HG02885 (cell line): ENCODE results near the gene ERH.
"Not testable (repeated sequence)": the region's sequence is repeated elsewhere in the genome, so short reads cannot be mapped to it uniquely, and the experiment has no call there.

ENCODE experiments used
- ATAC-seq: cut with Tn5 transposase; IDR thresholded peaks from one replicate; pipeline ENCODE4 v1.9.1; 2021; ENCODE audit warnings: mild to moderate bottlenecking; ENCODE audit not compliant: unreplicated experiment, poor library complexity

The ERH gene

DNA sequence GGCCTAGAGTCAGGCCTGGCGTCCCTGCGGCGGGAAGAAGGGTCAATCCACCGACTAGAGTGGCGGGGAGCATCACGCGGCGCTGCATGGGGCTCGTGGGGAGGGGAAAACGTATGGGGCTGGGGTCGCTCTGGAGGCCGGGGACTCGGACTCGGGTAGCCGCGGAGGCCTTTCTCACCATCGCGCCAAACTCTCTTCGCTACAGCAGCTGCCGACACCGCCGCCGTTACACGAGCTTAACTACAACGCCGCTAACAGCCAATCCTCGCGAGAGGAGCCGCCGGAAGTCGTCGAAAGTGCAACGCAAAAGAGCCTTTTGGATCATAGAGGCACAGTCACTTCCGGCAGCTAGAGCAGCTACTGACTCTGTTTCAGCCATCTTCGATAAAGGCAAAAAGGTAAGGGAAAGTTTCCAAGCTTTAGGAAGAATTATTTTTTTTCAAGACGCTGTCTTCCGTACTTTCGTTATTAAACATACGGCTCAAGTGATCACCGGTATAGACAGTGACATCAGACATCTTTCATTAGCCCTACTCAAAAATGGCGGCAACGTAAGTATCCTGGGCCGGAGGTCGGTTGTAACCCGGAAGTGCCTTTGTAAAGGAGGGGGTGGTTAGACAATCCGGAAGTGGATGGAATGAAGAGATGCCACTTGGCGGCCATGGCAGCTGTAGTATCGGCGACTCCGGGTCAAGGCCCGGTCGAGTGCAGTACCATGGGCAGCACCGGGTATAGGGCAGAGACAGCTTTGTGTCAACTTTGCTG, at the start of gene ERH, which contains the start of gene SLC39A9:
TSS of gene ERH (minus strand) at position 247 of the 765 bp plus-strand sequence. CDS start at position 181, 66 bp downstream.
TSS of gene SLC39A9 (plus strand) at position 640 of the 765 bp plus-strand sequence. CDS start 678 bp downstream, outside the sequence.
- ATAC-seq, result peak; percentile 87

DNA sequence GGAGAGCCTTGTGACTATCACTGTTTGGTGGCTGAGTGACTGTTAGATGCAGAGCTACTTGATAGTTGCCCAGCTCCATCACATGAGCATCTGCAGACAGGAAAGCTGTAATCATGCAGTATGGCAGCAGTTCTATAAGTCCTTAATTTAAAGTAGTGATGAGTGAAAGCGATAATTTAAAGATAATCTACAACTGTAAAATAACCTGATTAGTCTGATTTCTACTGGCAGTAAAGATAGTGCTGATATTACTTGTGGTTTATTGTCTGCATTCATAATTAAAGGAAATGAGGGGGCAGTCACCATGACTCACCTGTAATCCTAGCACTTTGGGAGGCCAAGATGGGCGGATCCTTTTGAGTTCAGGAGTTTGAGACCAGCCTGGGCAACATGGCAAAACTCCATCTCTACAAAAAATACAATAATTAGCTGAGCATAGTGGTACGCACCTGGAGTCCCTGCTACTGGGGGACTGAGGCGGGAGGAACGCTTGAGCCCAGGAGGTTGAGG, 45.3 kb upstream of the ERH start:
- ATAC-seq, result no peak

DNA sequence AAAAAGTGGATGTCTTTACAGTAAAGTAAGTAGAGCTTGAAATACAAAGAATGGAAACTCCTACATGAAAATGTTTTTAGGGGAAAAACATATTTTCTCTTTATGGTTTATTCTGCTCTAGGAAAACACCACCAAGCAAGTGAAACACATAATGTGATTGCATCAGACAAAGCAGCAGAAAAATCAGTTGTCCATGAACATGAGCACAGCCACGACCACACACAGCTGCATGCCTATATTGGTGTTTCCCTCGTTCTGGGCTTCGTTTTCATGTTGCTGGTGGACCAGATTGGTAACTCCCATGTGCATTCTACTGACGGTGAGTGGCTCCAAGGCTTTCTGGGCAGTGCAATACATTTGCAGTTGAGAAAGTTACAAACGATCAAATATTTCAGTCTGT, 43.8 kb upstream of the ERH start:
- ATAC-seq, result peak; percentile 72

DNA sequence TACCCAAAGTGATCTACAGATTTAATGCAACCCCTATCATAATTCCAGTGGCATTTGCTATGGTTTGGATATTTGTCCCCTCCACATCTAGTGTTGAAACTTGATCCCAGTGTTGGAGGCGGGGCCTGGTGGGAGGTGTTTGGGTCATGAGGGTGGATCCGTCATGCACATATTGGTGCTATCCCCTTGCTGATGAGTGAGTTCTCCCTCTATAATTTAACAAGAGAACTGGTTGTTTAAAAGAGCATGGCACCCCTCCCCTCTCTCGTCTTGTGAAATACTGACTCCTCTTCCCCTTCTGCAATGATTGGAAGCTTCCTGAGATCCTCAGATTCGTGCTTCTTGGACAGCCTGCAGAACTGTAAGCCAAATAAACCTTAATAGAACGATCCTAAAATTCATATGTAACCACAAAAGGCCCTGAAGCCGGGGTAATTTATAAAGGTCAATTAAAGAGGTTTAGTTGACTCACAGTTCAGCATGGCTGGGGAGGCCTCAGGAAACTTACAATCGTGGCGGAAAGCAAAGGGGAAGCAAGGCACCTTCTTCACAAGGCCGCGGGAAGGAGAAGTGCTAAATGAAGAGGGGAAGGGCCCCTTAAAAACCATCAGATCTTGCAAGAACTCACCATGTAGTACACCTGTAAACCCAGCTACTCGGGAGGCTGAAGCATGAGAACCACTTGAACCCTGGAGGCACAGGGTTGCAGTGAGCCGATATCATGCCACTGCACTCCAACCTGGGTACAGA, 41.6 kb upstream of the ERH start:
- ATAC-seq, result no peak

DNA sequence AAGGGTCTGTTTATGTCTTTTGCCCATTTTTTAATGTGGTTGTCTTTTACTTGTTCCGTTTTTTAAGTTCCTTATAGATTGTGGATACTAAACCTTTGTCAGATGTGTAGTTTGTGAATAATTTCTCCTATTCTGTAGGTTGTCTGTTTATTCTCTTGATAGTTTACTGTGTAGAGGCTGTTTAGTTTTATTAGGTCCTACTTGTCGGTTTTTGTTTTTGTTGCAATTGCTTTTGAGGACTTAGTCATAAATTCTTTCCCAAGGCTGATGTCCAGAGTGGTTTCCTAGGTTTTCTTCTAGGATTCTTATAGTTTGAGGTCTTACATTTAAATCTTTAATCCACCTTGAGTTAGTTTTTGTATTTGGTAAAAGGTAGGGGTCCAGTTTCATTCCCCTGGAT, 34.3 kb upstream of the ERH start:
- no peak for ATAC-seq

DNA sequence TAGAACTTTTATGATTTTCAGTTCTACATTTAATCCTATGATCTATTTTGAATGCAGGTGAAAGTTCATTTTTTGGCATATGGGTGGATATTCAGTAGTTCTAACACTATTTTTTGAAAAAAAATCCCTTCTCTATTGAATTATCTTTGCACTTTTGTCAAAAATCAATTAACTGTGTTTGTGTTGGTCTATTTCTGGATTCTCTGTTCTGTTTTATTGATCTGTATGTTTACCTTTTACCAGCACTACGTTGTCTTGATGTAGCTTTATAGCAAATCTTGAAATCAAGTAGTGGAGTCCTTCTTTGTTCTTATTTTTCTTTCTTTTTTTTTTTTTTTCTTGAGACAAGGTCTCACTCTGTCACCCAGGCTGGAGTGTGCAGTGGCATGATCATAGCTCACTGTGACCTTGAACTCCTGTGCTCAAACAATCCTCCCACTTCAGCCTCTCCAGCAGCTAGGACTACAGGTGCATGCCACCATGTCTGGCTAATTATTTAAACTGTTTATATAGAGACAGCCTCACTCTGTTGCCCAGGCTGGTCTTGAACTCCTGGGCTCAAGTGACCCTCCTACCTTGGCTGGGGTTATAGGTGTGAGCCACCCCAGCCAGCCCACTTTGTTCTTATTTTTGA, 32.3 kb upstream of the ERH start:
- ATAC-seq, result no peak

DNA sequence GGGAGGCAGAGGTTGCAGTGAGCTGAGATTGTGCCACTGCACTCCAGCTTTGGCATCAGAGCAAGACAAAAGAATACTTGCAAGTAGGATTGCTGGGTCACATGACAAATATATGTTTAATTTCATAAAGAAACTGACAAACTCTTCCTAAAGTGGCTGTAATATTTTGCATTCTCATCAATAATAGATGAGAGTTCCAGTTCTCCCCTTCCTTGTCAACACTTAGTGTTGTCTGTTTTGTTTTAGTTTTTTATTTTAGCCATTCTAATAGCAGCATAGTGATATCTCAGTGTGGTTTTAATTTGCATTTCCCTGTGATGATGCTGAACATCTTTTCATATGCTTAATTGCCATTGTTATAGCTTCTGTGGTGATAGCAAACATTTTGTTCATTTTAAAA, 31.5 kb upstream of the ERH start:
- ATAC-seq, result no peak

DNA sequence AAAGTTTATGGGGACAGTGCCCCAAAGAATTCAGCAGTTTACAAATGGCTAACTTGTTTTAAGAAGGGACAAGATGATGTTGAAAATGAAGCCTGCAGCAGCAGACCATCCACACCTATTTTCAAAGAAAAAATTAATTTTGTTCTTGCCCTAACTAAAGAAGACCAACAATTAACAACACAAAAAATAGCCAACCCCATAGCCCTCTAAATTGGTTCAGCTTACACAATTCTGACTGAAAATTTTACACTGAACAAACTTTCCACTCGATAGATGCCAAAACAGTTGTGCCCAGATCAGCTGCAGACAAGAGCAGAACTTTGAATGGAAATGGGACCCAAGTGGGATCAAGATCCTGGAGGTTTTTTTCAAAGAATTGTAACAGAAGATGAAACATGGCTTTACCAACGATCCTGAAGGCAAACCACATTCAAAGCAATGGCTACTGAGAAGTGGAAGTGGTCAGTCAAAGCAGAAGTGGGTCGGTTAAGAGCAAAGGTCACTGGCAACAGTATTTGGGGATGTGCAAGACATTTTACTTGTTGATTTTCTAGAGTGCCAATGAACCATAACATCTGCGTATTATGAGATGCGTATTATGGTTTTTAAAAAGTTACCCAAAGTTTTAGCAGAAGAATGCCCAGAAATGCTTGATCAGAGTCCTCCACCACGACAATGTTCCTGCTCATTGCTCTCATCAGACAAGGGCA, 30.3 kb upstream of the ERH start:
- peak; percentile 60 for ATAC-seq

DNA sequence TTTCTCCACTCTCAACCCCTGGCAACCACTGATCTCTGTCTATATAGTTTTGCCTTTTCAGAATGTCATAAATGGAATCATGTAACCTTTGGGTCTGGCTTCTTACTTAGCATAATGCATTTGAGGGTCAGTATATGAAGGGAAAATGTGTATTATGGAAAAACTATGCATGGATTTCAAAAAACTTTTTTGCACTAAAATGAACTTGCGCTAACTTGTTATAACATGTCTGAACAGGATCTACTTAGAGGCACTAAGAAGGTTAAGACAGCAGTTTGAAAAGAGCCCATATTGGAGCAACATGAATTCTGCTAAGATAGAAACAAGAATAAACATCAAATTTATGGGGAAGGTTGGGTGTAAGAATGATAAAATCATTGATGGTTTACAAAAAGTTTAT, 29.5 kb upstream of the ERH start:
- no peak for ATAC-seq

DNA sequence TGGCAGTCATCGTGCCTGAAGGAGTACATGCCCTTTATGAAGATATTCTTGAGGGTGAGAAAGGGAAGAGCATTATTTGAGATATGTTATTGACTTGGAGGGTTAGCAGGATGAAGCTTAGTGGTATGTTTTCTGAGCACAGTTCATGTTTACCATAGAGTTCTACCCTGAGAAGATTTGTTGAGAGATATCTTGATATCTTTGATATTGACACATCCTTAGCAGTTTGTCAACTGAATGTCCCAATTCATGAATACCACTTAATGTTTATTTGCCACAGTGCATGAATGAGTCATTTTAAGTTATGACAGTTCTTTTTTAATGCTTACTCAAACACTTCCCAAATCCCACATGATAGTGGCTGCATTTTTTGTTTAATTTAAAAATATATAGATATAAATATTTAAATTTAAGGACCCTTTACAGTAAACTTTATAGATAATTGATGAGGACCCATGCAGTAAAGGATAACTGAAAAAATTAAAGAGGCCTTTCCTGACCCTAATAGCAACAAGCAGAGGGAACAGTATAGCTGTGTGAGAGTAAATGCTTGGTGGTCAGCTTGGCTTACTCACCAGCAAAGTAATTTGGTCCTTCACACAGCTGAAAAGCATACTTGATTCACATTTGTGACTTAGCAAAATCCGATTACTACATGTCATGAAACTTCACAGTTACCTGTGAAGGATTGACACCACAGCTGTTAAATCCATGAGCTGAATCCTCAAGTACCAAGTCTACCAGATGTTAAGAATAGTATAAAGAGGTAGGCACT, 26.2 kb upstream of the ERH start:
- ATAC-seq, result no peak

DNA sequence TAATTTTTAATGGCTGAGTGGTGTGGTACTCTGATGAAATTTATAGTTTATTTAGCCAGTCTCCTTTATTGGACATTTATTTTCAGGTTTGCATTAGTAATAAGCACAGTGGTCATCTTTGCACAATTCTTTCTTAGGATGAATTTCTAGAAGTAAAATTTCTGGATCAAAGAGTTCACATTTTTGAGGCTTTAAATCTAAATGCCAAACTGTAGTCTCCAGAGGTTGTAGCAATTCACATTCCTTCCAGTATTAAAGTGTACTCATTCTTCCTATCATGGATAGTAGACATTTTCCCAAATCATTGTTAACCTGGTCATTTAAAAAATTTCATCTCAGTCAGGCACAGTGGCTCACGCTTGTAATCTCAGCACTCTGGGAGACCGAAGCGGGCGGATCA, 25.2 kb upstream of the ERH start:
- no peak for ATAC-seq

DNA sequence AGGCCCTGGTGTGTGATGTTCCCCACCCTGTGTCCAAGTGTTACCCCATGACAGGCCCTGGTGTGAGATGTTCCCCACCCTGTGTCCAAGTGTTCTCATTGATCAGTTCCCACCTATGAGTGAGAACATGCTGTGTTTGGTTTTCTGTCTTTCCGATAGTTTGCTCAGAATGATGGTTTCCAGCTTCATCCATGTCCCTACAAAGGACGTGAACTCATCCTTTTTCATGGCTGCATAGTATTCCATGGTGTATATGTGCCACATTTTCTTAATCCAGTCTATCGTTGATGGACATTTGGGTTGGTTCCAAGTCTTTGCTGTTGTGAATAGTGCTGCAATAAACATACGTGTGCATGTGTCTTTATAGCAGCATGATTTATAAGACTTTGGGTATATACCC, 18.0 kb upstream of the ERH start:
- ATAC-seq, result not testable (repeated sequence)

DNA sequence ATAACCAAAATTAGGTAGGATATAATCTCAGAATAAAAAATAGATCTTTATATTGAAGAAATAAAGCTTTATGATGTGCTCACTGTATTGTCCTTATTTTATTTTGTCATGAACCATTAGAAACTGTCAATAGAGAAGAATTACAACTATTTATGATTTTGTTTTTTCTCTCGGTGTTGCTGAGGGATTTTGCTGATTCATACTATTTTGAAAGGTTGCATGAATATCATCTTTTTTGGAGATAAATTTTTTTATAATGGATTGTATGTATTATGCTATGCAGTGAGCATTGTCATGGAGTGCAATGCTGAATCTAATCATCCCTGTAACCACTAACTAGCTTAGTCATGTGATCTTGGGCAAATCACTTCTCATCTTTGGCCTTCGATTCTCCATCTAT, 15.4 kb upstream of the ERH start:
- no peak for ATAC-seq

DNA sequence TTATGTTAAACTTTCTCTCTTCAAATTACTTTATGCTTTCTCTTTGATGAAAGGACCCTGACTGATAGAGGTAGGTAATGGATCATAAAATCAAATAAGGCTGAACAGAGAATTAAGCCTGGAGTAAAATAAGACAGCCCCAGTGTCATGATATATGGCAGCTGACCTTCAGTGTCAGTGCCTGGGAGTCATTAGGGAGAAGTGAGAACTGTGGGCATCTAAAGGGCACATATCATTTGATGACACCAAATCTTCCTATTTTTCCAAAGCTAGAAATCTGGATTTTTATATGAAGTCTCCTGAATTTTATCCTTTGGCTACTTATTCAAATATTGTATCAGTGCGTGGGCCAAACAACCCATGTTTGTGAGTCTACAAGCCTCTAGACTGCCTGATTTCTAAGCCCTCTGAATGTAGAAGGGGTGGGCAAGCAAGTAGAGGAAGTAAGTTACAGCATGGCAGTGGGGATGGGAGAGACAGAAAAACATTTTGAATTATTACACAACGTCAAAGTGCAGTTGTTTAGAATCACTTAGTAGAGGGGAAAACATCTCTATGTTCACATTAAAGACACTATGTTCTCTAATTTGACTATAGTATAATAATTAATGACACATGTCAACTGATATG, 10.3 kb upstream of the ERH start:
- ATAC-seq, result no peak

DNA sequence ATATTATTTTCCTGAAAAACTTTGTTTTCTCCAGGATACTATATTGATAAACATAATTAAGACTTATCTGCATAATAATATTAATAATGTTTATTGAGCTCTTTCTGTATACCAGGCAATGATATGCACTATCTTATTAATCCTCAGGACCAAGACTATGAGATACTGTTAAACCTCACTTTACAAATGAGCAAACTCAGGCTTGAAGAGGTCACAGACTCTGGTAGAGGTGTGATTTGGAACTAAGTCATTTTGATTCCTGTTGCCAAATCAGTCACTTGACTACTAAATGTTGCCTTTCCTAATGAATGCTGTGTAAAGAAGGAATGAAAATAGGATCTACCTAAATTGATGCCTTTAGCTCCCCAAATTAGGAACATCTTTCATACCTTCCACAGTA, 7.7 kb upstream of the ERH start:
- no peak for ATAC-seq

DNA sequence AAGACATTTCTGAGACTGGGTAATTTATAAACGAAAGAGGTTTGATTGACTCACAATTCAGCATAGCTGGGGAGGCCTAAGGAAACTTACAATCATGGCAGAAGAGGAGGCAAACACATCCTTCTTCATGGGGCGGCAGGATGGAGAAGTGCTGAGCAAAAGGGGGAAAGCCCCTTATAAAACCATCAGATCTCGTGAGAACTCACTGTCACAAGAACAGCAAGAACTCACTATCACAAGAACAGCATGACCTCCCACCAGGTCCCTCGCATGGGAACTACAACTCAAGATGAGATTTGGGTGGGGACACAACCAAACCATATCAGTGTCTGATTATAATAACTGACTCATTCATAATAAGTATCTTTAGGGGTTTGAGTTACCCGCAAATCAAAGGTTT, 6.8 kb upstream of the ERH start:
- no peak for ATAC-seq

DNA sequence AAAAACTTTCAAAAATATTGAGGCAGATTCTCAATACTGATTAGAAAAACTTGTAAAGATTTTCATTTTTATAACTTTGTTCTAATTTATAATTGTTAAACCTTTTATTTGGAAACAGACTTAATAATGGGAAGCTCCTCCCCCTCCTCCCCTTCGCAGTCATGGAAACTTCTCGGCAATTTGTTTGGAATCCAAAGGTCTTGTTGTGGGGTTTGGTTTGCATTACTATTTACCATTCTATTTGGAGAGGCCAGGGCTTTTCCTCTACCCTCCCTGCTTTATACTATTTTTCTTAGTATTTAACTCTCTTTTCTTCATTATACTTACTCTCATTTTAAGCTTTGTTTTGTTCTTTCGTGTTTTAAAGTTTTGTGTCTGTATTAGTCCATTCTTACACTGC, 6.4 kb upstream of the ERH start:
- ATAC-seq, result no peak

DNA sequence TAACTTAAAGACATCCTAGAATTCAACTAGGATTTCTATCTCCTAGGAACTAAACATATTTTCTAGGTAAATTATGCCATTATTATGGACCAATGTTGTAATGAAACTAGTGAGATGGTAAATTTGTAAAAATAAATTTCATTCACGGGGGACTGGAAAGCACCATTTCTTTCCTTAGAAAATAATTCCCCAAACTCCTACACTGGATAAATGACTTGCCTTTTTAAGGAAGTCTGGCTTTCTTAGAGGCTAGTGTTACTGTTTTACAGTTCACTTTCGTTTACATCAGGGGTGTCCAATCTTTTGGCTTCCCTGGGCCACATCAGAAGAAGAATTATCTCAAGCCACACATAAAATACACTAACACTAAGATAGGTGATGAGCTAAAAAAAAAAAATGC, 3.7 kb upstream of the ERH start:
- no peak for ATAC-seq

DNA sequence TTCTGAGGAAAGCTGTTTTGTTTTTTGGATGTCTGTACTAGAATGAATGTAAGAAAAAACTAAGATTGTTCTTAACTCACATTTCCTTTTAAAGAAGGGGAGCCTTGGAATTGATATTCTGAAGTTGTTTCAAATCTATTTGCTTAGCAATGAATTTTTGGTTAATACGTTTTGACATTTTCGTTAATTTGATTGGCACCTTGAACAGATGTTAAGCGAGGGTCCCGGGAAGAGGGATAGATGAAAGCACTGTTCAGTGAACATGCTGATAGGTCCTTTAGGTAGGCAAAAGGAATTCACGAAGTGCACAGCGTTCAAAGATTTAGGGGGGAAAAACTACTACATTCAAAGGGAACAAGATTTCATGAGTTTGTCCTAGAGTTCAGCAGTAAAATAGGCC, 2.1 kb upstream of the ERH start:
- no peak for ATAC-seq
